SH-SY5Y (cell line): ENCODE data around the gene SYAP1.

Source experiments
- GATA2 ChIP-seq: IDR thresholded peaks from 2 replicates; pipeline ENCODE4 v1.6.1; 2011; ENCODE audit warnings: mild to moderate bottlenecking, low read depth, low read length
- GATA3 ChIP-seq: IDR thresholded peaks from 2 replicates; pipeline ENCODE4 v1.6.1; 2011; ENCODE audit warnings: low read depth, mild to moderate bottlenecking, low read length, moderate library complexity

Gene SYAP1

DNA sequence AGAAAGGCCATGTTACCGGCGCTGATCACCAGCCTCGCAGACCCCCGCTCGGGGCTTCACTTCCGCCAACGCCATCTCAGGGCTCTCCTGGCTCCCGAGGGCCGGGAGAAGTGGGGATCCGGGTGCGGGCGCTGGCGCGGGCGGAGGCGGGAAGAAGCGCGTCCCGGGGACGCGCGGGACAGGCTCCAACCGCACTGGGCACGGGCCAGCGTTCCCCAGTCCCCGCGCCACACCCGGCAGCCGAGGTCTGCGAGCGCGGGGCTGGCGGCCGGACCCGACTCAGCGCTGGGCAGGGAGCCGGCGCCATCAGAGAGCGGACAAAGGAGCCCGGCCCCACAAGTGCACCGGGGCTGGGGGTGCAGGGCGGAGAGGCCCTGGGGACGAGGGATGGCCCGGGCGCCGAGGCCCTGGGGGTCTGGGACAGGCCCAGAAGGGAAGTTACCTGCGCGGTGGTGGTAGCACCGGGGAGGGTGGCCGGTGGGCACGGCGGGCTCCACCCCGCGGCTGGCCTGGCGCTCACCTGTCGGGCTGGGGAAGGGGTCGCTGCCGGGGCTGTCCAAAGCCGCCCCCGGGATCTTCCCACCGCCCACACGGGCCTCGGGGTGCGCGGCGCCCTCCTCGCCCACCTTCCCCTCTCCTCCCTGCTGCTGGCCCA, 7.4 kb upstream of the SYAP1 start:
- no peak for TF ChIP-seq GATA3

DNA sequence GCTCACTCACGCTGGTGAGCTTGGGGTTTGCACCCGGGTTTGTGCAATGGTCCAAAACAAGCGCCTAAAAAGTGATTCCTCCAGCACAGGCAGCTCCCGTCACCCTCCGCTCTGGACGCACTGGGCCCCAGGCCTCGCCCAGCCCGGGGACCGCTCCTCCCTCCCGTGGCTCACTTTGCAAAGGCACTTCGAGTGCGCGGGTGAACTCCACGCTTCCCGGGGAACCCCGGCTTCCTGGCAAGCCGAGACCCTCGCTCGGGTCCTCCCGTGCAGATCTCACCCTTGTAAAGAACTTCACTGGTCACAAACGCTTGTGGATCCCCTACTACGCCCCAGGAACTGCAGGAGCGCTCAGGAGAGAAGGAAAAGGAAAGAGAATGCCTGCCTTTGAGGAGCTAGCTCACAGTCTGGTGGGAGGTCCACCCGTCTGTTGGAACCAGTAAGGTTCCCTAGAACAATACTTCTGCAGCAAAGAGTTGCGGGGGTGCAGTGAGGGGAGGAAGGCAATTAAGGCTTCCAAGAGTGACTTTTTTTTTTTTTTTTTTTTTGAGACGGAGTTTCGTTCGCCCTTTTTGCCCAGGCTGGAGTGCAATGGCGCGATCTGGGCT, 6.8 kb upstream of the SYAP1 start, which contains the start of gene CTPS2:
Gene CTPS2, minus strand, starts transcription at position 122 of the 608 bp plus-strand sequence. CDS start 9,767 bp downstream, outside the sequence.
- TF ChIP-seq GATA3 (no peak), GATA2 (no peak)

DNA sequence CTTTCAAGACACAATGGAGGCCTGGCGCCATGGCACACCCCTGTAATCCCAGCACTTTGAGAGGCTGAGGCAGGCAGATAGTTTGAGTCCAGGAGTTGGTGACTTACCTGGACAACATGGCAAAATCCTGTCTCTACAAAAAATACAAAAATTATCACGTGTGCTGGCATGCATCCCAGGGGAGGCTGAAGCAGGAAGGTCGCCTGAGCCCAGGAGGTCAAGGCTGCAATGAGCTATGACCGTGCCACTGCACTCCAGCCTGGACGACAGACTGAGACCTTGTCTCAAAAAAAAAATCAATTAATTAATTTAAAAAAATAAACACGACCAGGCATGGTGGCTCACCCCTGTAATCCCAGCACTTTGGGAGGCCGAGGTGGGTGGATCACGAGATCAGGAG, 4.9 kb upstream of the SYAP1 start:
- no peak for TF ChIP-seq GATA3
- no peak for TF ChIP-seq GATA2

DNA sequence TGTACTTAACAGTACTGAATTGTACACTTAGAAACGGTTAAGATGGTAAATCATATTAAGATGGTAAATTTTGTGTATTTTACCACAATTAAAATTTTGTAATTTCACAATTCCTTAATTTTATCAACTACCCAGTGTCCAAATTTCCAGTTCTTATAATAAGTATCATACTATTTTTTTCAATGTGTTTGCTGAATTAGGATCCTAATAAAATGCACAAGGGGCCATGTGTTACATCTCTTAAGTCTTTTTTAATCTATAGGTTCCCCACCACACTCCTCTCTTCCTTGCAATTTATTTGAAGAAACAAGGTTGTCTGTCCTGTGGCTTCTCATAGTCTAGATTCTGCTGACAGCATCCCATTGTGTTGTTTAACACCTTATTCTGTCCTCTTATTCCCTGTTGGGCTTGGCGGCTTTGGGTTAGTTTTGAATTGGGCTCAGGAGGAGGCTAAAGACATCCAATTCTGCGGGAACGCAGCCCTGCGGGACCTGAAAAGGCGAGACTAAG, 533 bp upstream of the SYAP1 start:
- no peak for TF ChIP-seq GATA2
- no peak for TF ChIP-seq GATA3

GRCh38 chrX:16722481-16722880, 3.1 kb downstream of the SYAP1 start:
- TF ChIP-seq GATA2 (no peak), GATA3 (no peak)

- no peak for TF ChIP-seq GATA3
- no peak for TF ChIP-seq GATA2
Observed at GRCh38 chrX:16725072-16725471, 5.7 kb downstream of the SYAP1 start.

DNA sequence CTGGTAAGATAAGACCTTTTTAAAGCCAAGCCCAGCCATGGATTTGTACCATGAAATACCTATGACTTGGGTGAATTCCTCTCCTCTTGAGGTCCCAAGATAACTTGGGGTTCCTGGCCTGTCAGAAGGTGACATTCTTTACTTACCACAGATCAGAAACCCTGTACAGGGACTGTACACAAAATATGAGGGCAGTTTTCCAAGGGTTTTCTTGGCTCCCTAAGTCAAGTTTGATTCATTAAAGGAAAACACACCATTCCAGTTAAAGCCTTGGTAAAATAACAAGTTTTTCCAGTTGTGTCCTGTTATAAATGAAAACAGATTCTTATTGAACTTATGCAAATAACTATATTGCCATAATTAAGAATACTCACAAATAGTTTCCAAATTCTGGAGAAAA, 8.2 kb downstream of the SYAP1 start:
- no peak for TF ChIP-seq GATA3
- TF ChIP-seq GATA2 = no peak

DNA sequence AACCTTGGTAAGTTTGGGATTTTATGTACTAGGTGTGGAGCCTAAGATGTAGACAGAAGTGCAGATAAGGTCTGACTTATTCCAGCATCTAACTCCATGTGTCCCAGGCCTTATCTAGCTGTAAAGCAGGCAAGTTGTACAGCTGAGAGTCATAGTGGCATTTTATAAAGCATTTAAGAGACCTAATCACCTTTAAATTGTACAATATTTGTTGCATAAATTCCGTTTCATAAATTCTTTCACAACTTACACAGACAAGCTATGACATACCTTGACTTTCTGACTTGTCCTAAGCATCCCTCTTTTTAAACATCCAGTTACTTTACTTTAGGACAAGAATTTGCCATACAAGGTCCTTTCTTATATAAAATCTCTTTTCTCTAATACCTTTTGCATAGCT, 11.0 kb downstream of the SYAP1 start:
- no peak for TF ChIP-seq GATA3
- TF ChIP-seq GATA2 = no peak

DNA sequence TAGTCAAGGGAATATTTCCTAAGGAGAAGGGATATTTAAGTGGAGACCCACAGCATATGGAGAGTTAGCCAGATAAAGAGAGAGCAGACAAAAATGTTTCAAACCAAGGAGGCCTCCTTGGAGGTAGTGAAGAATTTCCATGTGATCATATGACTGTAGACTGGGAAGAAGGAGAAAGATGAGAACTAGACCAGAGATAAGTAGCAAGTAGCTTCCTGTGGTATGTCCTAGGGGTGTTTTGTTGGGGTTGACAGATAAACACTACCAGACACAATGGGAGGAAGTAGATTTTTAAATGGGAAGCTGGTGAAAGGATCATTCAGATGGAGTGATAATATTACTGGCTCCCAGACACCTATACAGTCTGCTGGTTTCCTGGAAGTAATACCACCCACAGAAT, 13.6 kb downstream of the SYAP1 start:
- TF ChIP-seq GATA2 (no peak), GATA3 (no peak)

DNA sequence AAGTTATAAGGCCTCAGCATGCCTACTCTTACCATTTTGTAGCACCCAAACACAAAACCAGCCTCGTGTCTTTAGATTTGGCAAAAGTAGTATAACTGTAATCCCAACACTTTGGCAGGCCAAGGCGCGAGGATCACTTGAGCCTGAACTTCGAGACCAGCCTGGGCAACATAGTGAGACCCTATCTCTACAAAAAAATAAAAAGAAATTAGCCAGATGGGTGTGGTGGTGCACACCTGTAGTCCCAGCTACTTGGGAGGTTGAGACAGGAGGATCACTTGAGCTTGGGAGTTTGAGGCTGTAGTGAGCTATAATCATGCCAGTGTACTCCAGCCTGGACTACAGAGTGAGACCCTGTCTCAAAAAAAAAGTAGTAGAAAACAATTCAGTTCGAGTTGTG, 17.6 kb downstream of the SYAP1 start:
- no peak for TF ChIP-seq GATA3
- no peak for TF ChIP-seq GATA2

DNA sequence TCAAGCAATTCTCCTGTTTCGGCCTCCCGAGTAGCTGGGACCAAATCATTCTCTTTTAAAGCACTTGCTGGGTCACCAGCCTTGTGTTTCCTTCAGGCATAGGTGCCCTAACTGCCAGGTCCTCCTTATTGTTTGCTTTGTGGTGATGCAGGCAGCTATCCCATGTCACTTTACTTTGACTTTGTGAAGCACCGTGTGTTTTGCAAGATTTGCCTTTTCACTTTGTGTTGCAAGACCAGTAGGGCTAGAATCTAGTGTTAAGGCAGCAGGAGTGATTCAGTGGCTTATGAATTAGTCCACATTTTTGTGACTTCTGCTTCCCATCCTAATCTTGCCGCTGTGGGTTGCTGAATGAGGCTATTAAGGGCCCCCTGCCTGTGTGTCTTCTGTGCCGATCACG, 20.2 kb downstream of the SYAP1 start:
- no peak for TF ChIP-seq GATA3
- no peak for TF ChIP-seq GATA2

DNA sequence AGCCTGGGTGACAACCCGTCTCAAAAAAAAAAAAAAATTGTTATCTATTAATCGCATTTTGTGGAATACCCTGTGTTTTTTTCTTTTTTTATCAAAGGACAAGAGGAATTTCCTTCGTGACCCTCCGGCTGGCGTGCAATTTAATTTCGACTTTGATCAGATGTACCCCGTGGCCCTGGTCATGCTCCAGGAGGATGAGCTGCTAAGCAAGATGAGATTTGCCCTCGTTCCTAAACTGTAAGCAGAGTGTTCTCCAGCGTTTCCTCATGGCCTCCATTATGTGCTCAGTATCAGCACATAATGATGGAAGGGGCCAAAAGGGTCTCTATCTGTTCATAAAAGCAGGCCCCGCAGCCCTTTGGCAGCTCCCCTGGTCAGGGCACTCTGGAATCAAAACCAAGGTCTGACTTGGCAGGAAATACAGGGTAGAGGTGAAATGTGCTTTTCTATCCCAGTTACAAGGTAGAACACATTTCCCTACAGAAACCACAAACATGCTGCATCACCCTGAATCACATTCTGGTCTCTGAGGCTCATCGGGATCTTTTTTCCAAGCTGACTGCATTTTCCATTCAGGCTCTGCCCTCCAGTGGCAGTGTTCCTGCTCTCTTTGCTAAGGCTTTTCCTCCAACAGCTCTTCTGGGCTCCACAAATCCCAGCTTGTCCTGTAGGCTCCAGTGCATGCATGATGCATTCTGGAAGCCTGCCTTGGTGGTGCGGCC, 24.4 kb downstream of the SYAP1 start:
- TF ChIP-seq GATA3 (no peak), GATA2 (no peak)

GRCh38 chrX:16745102-16745501, 25.7 kb downstream of the SYAP1 start:
- TF ChIP-seq GATA2 = no peak
- no peak for TF ChIP-seq GATA3

GRCh38 chrX:16745659-16746058, 26.2 kb downstream of the SYAP1 start:
- TF ChIP-seq GATA2 = no peak
- TF ChIP-seq GATA3 = no peak

GRCh38 chrX:16748425-16748824, 29.0 kb downstream of the SYAP1 start:
- no peak for TF ChIP-seq GATA3
- no peak for TF ChIP-seq GATA2

DNA sequence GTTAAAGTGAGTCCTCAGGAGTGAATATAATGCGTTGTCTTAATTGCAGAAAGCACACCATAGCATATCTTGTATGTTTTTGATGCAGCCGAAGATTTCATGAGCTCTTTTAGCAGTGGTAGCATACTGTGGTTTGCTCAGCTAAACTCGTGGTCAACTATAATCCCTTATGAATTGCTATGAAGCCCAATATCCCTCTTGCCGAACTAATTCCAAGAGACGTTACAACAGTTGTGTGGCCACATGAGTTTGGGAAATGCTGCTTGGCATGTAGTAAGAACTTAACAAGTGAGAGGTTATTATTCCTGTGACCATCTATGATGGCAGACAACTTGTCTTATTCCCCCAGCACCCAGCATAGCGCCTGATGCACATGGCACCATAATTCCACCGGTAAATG, 30.7 kb downstream of the SYAP1 start:
- TF ChIP-seq GATA3 (no peak), GATA2 (no peak)
